ENCODE measurements around the gene CENATAC. TPM values are rescaled to one million over a fixed set of nuclear protein-coding genes. Genes with fewer than 3 reads are reported as not detected.

The CENATAC gene
- total RNA-seq, 1 experiment from 2014 or later = 88.0 TPM

- no TSS peak for BruUV-seq (replicated peaks)
- intact Hi-C loops (cut with micrococcal nuclease) = no loop called here
- H3K9me3 ChIP-seq (ENCODE audit: low read length) = no peaks in the 10 kb centered on the region
- ChIA-PET CTCF (no interaction called here), POLR2A (ENCODE audit: unreplicated experiment) (no interaction called here)
- H3F3A ChIP-seq (ENCODE audit: low read length, unreplicated experiment) = no peaks in the 10 kb centered on the region
- peaks cover 32% of the 10 kb centered on the region for H3K79me2 ChIP-seq (ENCODE audit: low read length)
- TF ChIP-seq CTCF (conservative IDR thresholded peaks at IDR 0.05; ENCODE audit: low read depth, low read length) = no peak
- no peak for TF ChIP-seq EZH2phosphoT487 (IDR thresholded peaks at IDR 0.05; ENCODE audit: borderline replicate concordance, low read length)
- TF ChIP-seq EZH2 (IDR thresholded peaks at IDR 0.05; ENCODE audit: low read length, unreplicated experiment) = no peak
- peaks cover 51% of the 10 kb centered on the region for H3K36me3 ChIP-seq (ENCODE audit: low read depth, low read length)
- H3K27me3 ChIP-seq (ENCODE audit: low read length) = no peaks in the 10 kb centered on the region
- H3K4me3 ChIP-seq (ENCODE audit: low read length) = no peak overlapping the region
- H4K20me1 ChIP-seq (ENCODE audit: low read length) = 0 out of 2 replicates have a peak, but pooled peaks cover 10% of the 10 kb centered on the region
- ATAC-seq (no peak), DNase-seq (no peak)
- no peak overlapping the region for H3K4me2 ChIP-seq (ENCODE audit: low read length)
- peaks cover 15% of the 10 kb centered on the region for H3K4me1 ChIP-seq (ENCODE audit: insufficient read depth, low read length)
- H2AFZ ChIP-seq (ENCODE audit: low read length) = no peak overlapping the region
- H3K9ac ChIP-seq (ENCODE audit: low read length) = no peak overlapping the region
- H3K9me2 ChIP-seq (replicated peaks; ENCODE audit: low read length) = no peaks in the 10 kb centered on the region
- no peak overlapping the region for H3K27ac ChIP-seq (ENCODE audit: low read length)
Measured at GRCh38 chr11:119054418-119054817, 56.5 kb downstream of the CENATAC start.

GRCh38 chr11:119055901-119056300 is 58.0 kb downstream of the CENATAC start:
- Histone ChIP-seq H3F3A (ENCODE audit: low read length, unreplicated experiment) (no peaks in the 10 kb centered on the region), H3K4me3 (ENCODE audit: low read length) (peak overlapping the region; percentile 93), H3K4me2 (ENCODE audit: low read length) (peak overlapping the region; percentile 93), H4K20me1 (ENCODE audit: low read length) (0 out of 2 replicates have a peak, but pooled peaks cover 10% of the 10 kb centered on the region), H3K27me3 (ENCODE audit: low read length) (no peaks in the 10 kb centered on the region), H2AFZ (ENCODE audit: low read length) (no peak overlapping the region; the same call in 1 of the 2 replicates), H3K27ac (ENCODE audit: low read length) (no peak overlapping the region), H3K9me3 (ENCODE audit: low read length) (no peaks in the 10 kb centered on the region), H3K79me2 (ENCODE audit: low read length) (peaks cover 32% of the 10 kb centered on the region), H3K9me2 (replicated peaks; ENCODE audit: low read length) (no peaks in the 10 kb centered on the region), H3K36me3 (ENCODE audit: low read depth, low read length) (peaks cover 43% of the 10 kb centered on the region), H3K4me1 (ENCODE audit: insufficient read depth, low read length) (peaks cover 15% of the 10 kb centered on the region), H3K9ac (ENCODE audit: low read length) (peak overlapping the region; percentile 98)
- TF ChIP-seq CTCF (conservative IDR thresholded peaks at IDR 0.05; ENCODE audit: low read depth, low read length) (peak; percentile 57), EZH2 (IDR thresholded peaks at IDR 0.05; ENCODE audit: low read length, unreplicated experiment) (no peak), EZH2phosphoT487 (IDR thresholded peaks at IDR 0.05; ENCODE audit: borderline replicate concordance, low read length) (no peak)
- DNase-seq (peak; percentile 52), ATAC-seq (no peak)
- ChIA-PET POLR2A (ENCODE audit: unreplicated experiment) (interaction anchor here (0.5 to 1.0 kb wide), 3 partner anchors 12 to 37 kb away, joined by 3 to 4 read pairs (median 3); partner anchors contain the start of gene VPS11), CTCF (interaction anchor here (0.6 to 2.4 kb wide), 3 partner anchors 12 to 46 kb away, joined by 3 to 10 read pairs (median 10); partner anchors contain the start of genes DPAGT1 and VPS11)
- BruUV-seq (replicated peaks) = no TSS peak
- intact Hi-C loops (cut with micrococcal nuclease) = loop anchor here (2.0 to 5.0 kb wide), 2 partner anchors 39 kb away; partner anchors contain the start of genes RPS25 and TRAPPC4

GRCh38 chr11:119056421-119056999 is 58.6 kb downstream of the CENATAC start:
- peak; percentile 20; the same call in 1 of the 2 replicates for TF ChIP-seq CTCF (conservative IDR thresholded peaks at IDR 0.05; ENCODE audit: low read depth, low read length)
- no peak for TF ChIP-seq EZH2phosphoT487 (IDR thresholded peaks at IDR 0.05; ENCODE audit: borderline replicate concordance, low read length)
- TF ChIP-seq EZH2 (IDR thresholded peaks at IDR 0.05; ENCODE audit: low read length, unreplicated experiment) = no peak
- peaks cover 15% of the 10 kb centered on the region for H3K4me1 ChIP-seq (ENCODE audit: insufficient read depth, low read length)
- H3K4me3 ChIP-seq (ENCODE audit: low read length) = peak overlapping the region; percentile 93
- ATAC-seq = peak; percentile 18
- H3K4me2 ChIP-seq (ENCODE audit: low read length) = peak overlapping the region; percentile 93
- H2AFZ ChIP-seq (ENCODE audit: low read length) = peak overlapping the region; percentile 82
- H3K79me2 ChIP-seq (ENCODE audit: low read length) = peaks cover 32% of the 10 kb centered on the region
- no peaks in the 10 kb centered on the region for H3F3A ChIP-seq (ENCODE audit: low read length, unreplicated experiment)
- no TSS peak for BruUV-seq (replicated peaks)
- 0 out of 2 replicates have a peak, but pooled peaks cover 10% of the 10 kb centered on the region for H4K20me1 ChIP-seq (ENCODE audit: low read length)
- DNase-seq = peak; percentile 19
- intact Hi-C loops (cut with micrococcal nuclease) = loop anchor here (2.0 to 5.0 kb wide), 2 partner anchors 38 to 39 kb away; partner anchors contain the start of genes RPS25 and TRAPPC4
- peak overlapping the region; percentile 98 for H3K9ac ChIP-seq (ENCODE audit: low read length)
- ChIA-PET CTCF (interaction anchor here (0.6 to 2.4 kb wide), 2 partner anchors 13 to 46 kb away, joined by 10 read pairs; partner anchors contain the start of gene DPAGT1), POLR2A (ENCODE audit: unreplicated experiment) (interaction anchor here (0.6 to 1.0 kb wide), 2 partner anchors 11 to 15 kb away, joined by 3 read pairs; partner anchors contain the start of gene VPS11)
- H3K9me3 ChIP-seq (ENCODE audit: low read length) = no peaks in the 10 kb centered on the region
- H3K36me3 ChIP-seq (ENCODE audit: low read depth, low read length) = peaks cover 37% of the 10 kb centered on the region
- H3K9me2 ChIP-seq (replicated peaks; ENCODE audit: low read length) = no peaks in the 10 kb centered on the region
- H3K27me3 ChIP-seq (ENCODE audit: low read length) = no peaks in the 10 kb centered on the region
- peak overlapping the region; percentile 62 for H3K27ac ChIP-seq (ENCODE audit: low read length)

Data from PC-3 (cell line).